Measurements from ENCODE around the gene TMEM176A.

DNA sequence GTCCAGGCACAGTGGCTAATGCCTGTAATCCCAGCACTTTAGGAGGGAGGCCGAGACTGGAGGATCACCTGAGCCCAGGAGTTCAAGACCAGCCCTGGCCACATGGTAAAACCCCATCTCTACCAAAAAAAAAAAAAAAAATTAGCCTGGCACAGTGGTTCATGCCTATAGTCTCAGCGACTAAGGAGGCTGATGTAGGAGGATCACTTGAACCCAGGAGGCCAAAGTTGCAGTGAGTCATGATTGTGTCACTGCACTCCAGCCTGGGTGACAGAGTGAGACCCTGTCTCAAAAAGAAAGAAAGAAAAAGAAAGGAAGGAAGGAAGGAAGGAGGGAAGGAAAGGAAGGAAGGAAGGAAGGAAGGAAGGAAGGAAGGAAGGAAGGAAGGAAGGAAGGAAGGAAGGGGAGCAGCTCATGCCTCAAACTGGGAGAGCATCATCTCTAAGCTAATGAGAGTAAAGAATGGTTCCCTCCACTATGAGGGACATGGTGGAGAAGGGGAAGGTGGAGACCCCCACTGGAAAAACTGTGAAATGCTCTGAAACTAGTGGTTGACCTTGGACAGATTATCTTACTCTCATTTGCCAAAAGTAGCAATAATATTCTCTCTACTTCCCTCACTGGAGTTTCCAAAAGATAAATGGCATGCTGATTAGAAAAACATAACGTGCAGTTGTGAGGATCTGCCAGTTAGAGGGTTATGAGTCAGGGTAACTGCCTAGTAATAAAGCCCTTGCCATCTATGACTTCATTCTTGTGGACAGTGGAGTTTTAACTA is 46.6 kb upstream of the TMEM176A start:
- TF ChIP-seq, protein P1, sequence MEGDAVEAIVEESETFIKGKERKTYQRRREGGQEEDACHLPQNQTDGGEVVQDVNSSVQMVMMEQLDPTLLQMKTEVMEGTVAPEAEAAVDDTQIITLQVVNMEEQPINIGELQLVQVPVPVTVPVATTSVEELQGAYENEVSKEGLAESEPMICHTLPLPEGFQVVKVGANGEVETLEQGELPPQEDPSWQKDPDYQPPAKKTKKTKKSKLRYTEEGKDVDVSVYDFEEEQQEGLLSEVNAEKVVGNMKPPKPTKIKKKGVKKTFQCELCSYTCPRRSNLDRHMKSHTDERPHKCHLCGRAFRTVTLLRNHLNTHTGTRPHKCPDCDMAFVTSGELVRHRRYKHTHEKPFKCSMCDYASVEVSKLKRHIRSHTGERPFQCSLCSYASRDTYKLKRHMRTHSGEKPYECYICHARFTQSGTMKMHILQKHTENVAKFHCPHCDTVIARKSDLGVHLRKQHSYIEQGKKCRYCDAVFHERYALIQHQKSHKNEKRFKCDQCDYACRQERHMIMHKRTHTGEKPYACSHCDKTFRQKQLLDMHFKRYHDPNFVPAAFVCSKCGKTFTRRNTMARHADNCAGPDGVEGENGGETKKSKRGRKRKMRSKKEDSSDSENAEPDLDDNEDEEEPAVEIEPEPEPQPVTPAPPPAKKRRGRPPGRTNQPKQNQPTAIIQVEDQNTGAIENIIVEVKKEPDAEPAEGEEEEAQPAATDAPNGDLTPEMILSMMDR (IDR thresholded peaks at IDR 0.05; ENCODE audit: borderline replicate concordance, extremely low read depth, low read length, poor library complexity, severe bottlenecking), result peak; percentile 83
- no peak for TF ChIP-seq EZH2 (IDR thresholded peaks at IDR 0.05; ENCODE audit: borderline replicate concordance, low read depth, low read length, severe bottlenecking)

All from DND-41 (cell line).